Gastroesophageal sphincter (tissue), 4 donors: ENCODE measurements around the gene FOXK2. TPM values are rescaled to one million over a fixed set of nuclear protein-coding genes. Genes with fewer than 3 reads are reported as not detected.

ENCODE experiments used
- ATAC-seq: fragments of 150-250 bp; one replicate; pipeline ENCODE4 v1.9.1; 2016; ENCODE audit warnings: mild to moderate bottlenecking, moderate library complexity
- H3K27ac ChIP-seq, 4 donors: fragments of 200-600 bp; sonication (generic) in 3 of 4; 1 replicate in 3 of 4; 2 replicates in 1 of 4; pipeline ENCODE4 v1.5.1; 2016 to 2019
- H3K27me3 ChIP-seq: fragments of 200-600 bp; sonication (generic); one replicate; pipeline ENCODE4 v1.5.1; 2019
- H3K36me3 ChIP-seq, 2 donors: fragments of 200-600 bp; sonication (generic); one replicate each; pipeline ENCODE4 v1.5.1; 2019; ENCODE audit warnings: control low read depth in 1 of 2
- H3K4me1 ChIP-seq, 3 donors: fragments of 200-600 bp; sonication (generic); 1 replicate in 2 of 3; 2 replicates in 1 of 3; pipeline ENCODE4 v1.5.1; 2016 to 2019; ENCODE audit warnings: control low read depth in 2 of 3
- H3K4me3 ChIP-seq, 2 donors: fragments of 200-600 bp; sonication (generic); one replicate each; pipeline ENCODE4 v1.5.1; 2019; ENCODE audit warnings: mild to moderate bottlenecking in 1 of 2, moderate library complexity in 1 of 2
- H3K9me3 ChIP-seq, 3 donors: fragments of 200-600 bp; sonication (generic); one replicate each; pipeline ENCODE4 v1.5.1; 2017 to 2019; ENCODE audit warnings: control low read depth in 2 of 3
- EP300 ChIP-seq: sonication (generic); formaldehyde crosslinking; IDR thresholded peaks from one replicate; pipeline ENCODE4 v1.6.1; 2017; ENCODE audit warnings: antibody characterized with exemption, mild to moderate bottlenecking
- POLR2A ChIP-seq, 2 donors: fragments of 450-650 bp; IDR thresholded peaks; one replicate each; pipeline ENCODE4 v1.6.1; 2017; ENCODE audit warnings: antibody characterized with exemption in 2 of 2, mild to moderate bottlenecking in 2 of 2, moderate library complexity in 1 of 2
- POLR2AphosphoS5 ChIP-seq: sonication (generic); formaldehyde crosslinking; IDR thresholded peaks from one replicate; pipeline ENCODE4 v1.6.1; 2017; ENCODE audit warnings: antibody characterized with exemption
- WGBS, 2 donors: methylation state at CpG; one replicate each; pipeline ENCODE4 v1.1.5; 2018; ENCODE audit warnings: low coverage in 1 of 2; 5-methylcytosine and 5-hydroxymethylcytosine counted together
- total RNA-seq, 4 donors: library from RNA; depleted of rRNA; stranded (reverse); fragments of >200 nt; gene quantifications; one replicate each; pipeline ENCODE4 v1.1.0, GENCODE V29; 2016
- TF ChIP-seq, protein P1 (sequence below), 4 experiments: fragments of 200-600 bp in 2 of 4; fragments of 450-650 bp in 2 of 4; sonication (generic) in 1 of 4; IDR thresholded peaks; one replicate each; pipeline ENCODE4 v1.5.1; 2017 to 2019; ENCODE audit warnings: antibody characterized with exemption in 4 of 4, mild to moderate bottlenecking in 2 of 4, moderate library complexity in 2 of 4

The FOXK2 gene
- total RNA-seq, 4 donors from 2014 or later: 35.1 to 63.4 (median 52.6) TPM

DNA sequence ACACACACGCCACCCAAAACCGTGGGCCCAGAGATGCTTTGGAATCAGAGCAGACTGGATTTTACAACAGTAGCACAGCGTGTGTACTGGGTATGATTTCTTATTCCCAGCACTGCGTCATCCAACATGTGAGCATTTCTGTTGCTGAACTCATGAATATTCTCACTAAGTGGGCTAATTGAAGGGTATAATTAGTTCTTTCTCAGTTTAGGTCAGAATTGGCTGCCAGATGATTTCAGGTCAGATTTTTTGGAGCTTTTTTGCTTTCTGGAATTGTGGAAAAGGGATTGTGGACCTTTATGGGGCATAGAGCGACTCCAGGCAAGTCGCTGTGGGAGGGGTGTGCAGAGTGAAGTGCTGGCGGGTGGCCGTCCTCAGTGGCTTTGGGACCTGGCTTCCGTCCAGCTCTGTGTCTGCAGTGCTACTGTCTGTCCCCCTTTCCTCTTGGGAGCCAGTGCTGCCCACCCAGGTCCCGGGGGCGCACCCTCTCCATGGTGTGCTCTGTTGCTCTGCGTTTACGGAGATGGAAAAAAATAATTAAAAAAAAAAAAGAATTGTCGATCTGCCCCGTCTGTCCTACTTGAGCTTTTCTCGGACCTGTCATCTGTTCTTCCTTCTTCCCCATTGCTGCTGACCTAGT, 25.0 kb downstream of the FOXK2 start:
- TF ChIP-seq EP300 (no peak), POLR2AphosphoS5 (no peak), POLR2A (IDR thresholded peaks at IDR 0.05) (no peak)
- H3K27me3 ChIP-seq: no peaks in the 10 kb centered on the region
- WGBS, 2 donors: 62 to 72% methylated on average over 12 to 14 of the region's 16 CpGs
- no peaks in the 10 kb centered on the region for H3K9me3 ChIP-seq
- ATAC-seq: no peak
- peak overlapping the region in 3 of 4 donors; percentile 20 to 70 (median 60) for H3K27ac ChIP-seq
- H3K4me1 ChIP-seq: peaks cover 0 to 90% (median 10%) of the 10 kb centered on the region in 3 donors
- peak overlapping the region in 1 of 2 donors; percentile 27 for H3K4me3 ChIP-seq
- H3K36me3 ChIP-seq: no peaks in the 10 kb centered on the region

DNA sequence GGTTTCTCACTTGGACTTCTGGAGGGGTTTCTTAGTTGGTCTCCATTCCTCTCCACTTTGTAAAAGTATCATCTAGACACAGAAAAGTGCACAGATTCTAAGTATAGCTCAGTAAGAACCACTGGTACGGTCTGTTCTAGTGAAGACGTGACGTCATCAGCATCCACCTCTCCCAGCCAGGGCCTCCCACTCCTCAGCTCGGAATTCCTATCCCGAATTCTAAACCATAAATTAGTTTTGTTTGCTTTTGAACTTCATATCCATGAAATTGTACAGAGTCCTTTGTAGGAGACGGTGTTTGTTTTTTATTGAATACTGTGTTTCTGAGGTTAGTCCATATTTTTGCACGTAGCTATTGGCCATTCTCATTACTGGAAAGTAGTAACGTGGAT, 25.5 kb downstream of the FOXK2 start:
- no peaks in the 10 kb centered on the region for H3K36me3 ChIP-seq
- peaks cover 0 to 90% (median 10%) of the 10 kb centered on the region in 3 donors for H3K4me1 ChIP-seq
- no peaks in the 10 kb centered on the region for H3K27me3 ChIP-seq
- H3K4me3 ChIP-seq: peak overlapping the region in 1 of 2 donors; percentile 27
- no peaks in the 10 kb centered on the region for H3K9me3 ChIP-seq
- peak; percentile 80 for ATAC-seq
- H3K27ac ChIP-seq: peak overlapping the region in 3 of 4 donors; percentile 20 to 70 (median 60)
- TF ChIP-seq POLR2A (IDR thresholded peaks at IDR 0.05) (no peak), POLR2AphosphoS5 (peak; percentile 72), EP300 (no peak)
- TF ChIP-seq, protein P1, sequence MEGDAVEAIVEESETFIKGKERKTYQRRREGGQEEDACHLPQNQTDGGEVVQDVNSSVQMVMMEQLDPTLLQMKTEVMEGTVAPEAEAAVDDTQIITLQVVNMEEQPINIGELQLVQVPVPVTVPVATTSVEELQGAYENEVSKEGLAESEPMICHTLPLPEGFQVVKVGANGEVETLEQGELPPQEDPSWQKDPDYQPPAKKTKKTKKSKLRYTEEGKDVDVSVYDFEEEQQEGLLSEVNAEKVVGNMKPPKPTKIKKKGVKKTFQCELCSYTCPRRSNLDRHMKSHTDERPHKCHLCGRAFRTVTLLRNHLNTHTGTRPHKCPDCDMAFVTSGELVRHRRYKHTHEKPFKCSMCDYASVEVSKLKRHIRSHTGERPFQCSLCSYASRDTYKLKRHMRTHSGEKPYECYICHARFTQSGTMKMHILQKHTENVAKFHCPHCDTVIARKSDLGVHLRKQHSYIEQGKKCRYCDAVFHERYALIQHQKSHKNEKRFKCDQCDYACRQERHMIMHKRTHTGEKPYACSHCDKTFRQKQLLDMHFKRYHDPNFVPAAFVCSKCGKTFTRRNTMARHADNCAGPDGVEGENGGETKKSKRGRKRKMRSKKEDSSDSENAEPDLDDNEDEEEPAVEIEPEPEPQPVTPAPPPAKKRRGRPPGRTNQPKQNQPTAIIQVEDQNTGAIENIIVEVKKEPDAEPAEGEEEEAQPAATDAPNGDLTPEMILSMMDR (IDR thresholded peaks at IDR 0.05): no peak
- 53 to 62% methylated on average over 7 to 8 of the region's 8 CpGs for WGBS, 2 donors

DNA sequence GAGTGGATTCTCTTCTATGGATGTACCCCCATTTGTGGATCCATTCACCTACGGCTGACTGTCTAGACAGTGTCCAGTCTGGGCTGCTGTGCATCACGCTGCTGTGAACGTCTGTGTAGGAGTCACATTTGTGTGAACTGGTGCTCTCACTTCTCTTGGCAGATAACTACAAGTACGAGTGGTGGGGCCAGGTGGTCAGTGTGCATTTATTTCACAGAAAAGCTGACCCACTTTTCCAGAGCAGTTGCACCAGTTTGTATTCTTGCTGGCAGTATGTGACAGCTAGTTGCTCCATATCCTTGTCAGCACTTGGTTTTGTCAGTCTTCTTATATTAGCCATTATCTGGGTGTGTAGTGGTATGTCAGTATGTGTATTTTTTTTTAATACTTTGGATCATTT, 28.4 kb downstream of the FOXK2 start:
- peaks cover 0 to 97% (median 25%) of the 10 kb centered on the region in 3 donors for H3K4me1 ChIP-seq
- no peak overlapping the region for H3K4me3 ChIP-seq
- no peak overlapping the region for H3K27ac ChIP-seq
- WGBS, 2 donors: 85% methylated on average over 4 of the region's 4 CpGs; no CpG with 5 or more reads in 1 of the 2 donors
- no peak for ATAC-seq
- H3K36me3 ChIP-seq: no peaks in the 10 kb centered on the region
- H3K9me3 ChIP-seq: no peaks in the 10 kb centered on the region
- no peaks in the 10 kb centered on the region for H3K27me3 ChIP-seq
- TF ChIP-seq, protein P1 (IDR thresholded peaks at IDR 0.05): no peak
- no peak for TF ChIP-seq POLR2AphosphoS5
- TF ChIP-seq EP300: no peak
- no peak for TF ChIP-seq POLR2A (IDR thresholded peaks at IDR 0.05)

DNA sequence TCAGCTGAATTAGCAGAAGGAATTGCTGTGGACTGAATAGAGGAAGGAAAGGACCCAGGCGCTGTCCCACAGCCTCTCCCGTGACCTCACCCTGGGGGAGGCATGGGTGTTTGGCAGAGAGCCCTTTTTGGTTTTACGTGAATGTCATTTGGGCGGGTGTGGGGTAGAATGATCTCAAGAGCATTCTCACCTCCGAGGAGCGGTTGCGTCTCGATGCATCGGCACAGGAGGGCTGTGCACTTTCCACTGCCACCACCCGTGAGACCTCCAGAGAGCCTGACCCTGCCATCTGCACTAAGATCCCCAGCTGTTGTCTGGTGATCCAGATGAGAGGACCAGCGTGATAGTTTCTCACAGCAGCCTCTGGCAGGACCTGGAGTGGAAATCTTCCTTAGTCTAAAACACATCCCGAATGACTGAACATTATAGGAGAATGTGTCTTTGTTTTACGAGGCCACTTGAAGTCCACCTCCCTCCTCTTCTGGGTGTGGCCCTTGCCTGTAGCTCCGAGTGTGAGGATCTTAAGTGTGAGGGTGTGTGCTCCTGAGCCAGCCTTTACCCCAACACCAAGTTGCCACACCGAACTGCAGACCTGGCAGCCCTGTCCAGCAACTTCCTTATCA, 29.3 kb downstream of the FOXK2 start:
- no peak for ATAC-seq
- H3K4me3 ChIP-seq: no peak overlapping the region
- no peak overlapping the region for H3K27ac ChIP-seq
- no peaks in the 10 kb centered on the region for H3K27me3 ChIP-seq
- H3K36me3 ChIP-seq: no peaks in the 10 kb centered on the region
- WGBS, 2 donors: 41 to 53% methylated on average over 6 to 8 of the region's 15 CpGs
- peaks cover 0 to 97% (median 33%) of the 10 kb centered on the region in 3 donors for H3K4me1 ChIP-seq
- H3K9me3 ChIP-seq: no peaks in the 10 kb centered on the region
- TF ChIP-seq, protein P1 (IDR thresholded peaks at IDR 0.05): no peak
- no peak for TF ChIP-seq POLR2A (IDR thresholded peaks at IDR 0.05)
- no peak for TF ChIP-seq EP300
- TF ChIP-seq POLR2AphosphoS5: no peak

DNA sequence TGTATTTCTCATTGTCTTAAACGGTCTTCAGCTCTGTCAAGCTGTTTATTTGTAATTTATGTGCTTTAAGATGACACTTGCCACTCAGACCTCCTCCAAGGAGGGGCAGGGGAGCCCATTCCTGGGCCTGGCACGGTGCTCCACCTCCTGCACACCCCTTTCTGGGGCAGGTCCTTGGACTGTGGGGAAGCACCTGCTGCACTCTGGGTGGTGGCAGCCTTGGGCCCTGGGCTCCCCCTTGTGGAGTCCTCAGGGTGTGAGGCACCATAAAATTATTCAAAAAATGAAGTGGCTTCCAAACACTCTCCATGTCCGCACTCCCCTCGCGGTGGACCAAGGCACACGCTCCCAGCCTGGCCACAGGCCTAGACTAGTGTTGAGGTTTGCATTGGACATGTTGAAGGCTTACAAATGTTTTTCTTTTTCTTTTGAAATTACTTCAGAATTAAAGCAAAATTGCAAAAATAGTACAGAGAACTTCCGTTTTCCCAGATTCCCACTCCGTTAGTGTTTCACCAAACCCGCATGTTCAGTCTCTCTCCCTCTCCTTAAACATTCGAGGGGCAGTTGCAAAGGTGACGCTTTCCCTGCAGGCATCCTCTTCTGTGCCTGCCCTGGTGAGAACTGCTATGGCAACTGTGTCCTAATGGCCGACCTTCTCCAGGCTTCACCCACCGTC, 32.4 kb downstream of the FOXK2 start:
- Histone ChIP-seq H3K36me3 (no peaks in the 10 kb centered on the region), H3K9me3 (no peaks in the 10 kb centered on the region), H3K27me3 (no peaks in the 10 kb centered on the region), H3K4me1 (peaks cover 0 to 83% (median 37%) of the 10 kb centered on the region in 3 donors), H3K4me3 (no peak overlapping the region), H3K27ac (peak overlapping the region in 3 of 4 donors; percentile 29 to 83 (median 81))
- peak; percentile 89 for ATAC-seq
- TF ChIP-seq POLR2AphosphoS5 (peak; percentile 51), EP300 (no peak)
- TF ChIP-seq, protein P1 (IDR thresholded peaks at IDR 0.05): peak in 3 of 4 experiments; percentile 83 to 88 (median 84)
- 26 to 33% methylated on average over 5 to 13 of the region's 13 CpGs for WGBS, 2 donors
